PFSK-1 (cell line): Measurements from ENCODE around the gene CES1.

ENCODE experiments used
- FOXP2 ChIP-seq: optimal IDR thresholded peaks from 2 replicates; pipeline ENCODE3; 2011; ENCODE audit warnings: borderline replicate concordance, control low read depth, inconsistent platforms; ENCODE audit not compliant: insufficient read depth; ENCODE audit errors: extremely low read length, extremely low read depth
- POLR2AphosphoS5 ChIP-seq: IDR thresholded peaks from 2 replicates; pipeline ENCODE4 v1.6.1; 2012; ENCODE audit warnings: low read depth, mild to moderate bottlenecking, control low read depth, low read length, moderate library complexity
- REST ChIP-seq, 2 experiments: IDR thresholded peaks; 2 replicates each; pipeline versions ENCODE4 v1.6.1 to v1.8.0; 2011 to 2012; ENCODE audit warnings: low read depth in 2 of 2, low read length in 2 of 2, control low read depth in 1 of 2, inconsistent platforms in 1 of 2, mild to moderate bottlenecking in 1 of 2, moderate library complexity in 1 of 2; ENCODE audit not compliant: insufficient read depth in 1 of 2
- SIN3A ChIP-seq: IDR thresholded peaks from 2 replicates; pipeline ENCODE4 v1.6.1; 2012; ENCODE audit warnings: mild to moderate bottlenecking, low read length, moderate library complexity, borderline replicate concordance; ENCODE audit not compliant: insufficient read depth
- TAF1 ChIP-seq: IDR thresholded peaks from 2 replicates; pipeline ENCODE4 v1.6.1; 2012; ENCODE audit warnings: low read length, control low read depth, borderline replicate concordance; ENCODE audit not compliant: insufficient read depth

DNA sequence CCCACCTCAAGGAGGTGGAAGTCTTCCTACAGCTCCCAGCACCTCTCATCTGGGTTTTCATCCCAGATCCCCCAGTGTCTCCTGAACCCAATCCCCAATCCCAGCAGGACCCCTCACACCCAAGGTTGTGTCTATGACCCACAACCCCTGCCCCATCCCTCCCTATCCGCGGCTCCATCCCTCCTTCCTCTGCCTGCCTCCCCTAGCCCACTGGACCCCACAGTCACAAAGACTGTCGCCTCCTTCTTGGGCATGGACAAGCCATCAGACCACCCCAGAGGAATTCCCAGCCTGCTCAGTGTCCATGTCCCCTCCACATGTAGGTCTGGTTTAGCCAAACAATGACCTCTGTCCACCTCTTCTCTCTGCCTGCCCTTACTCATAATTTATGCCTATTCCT lies 12.3 kb downstream of the CES1 start:
- TF ChIP-seq REST (IDR thresholded peaks at IDR 0.05; ENCODE audit: insufficient read depth in 1 of 2, low read depth in 2 of 2, low read length in 2 of 2), result no peak
- no peak for TF ChIP-seq POLR2AphosphoS5
- no peak for TF ChIP-seq TAF1
- no peak for TF ChIP-seq FOXP2
- TF ChIP-seq SIN3A, result no peak
